Stimulated activated CD4-positive, alpha-beta T cell treated with anti-CD3 and anti-CD28 coated beads, Interleukin-12 subunit alpha, Interleukin-12 subunit beta, amount 100 ng/mL, for 48 hours (primary cell): Measurements from ENCODE around the gene METRN.

ENCODE experiments used
- DNase-seq, 3 donors: peaks; one replicate each; pipeline ENCODE4 v3.0.0-alpha.2; 2020; ENCODE audit warnings: low read depth in 2 of 3, low spot score in 1 of 3

METRN gene

GRCh38 chr16:708959-709358 is 6.0 kb upstream of the METRN start:
- DNase-seq = no peak

GRCh38 chr16:709566-710499 is 5.1 kb upstream of the METRN start:
- no peak for DNase-seq

- no peak for DNase-seq
These were observed 4.3 kb upstream of the METRN start for GRCh38 chr16:710500-711075.

- no peak for DNase-seq
These were observed 3.8 kb upstream of the METRN start for GRCh38 chr16:711084-711483.

GRCh38 chr16:711548-712320 is 3.2 kb upstream of the METRN start:
- DNase-seq = peak; percentile 47 to 75 (median 70)

GRCh38 chr16:712740-713250 is 2.1 kb upstream of the METRN start:
- peak; percentile 55 to 64 (median 61) for DNase-seq

GRCh38 chr16:714079-714478 is 839 bp upstream of the METRN start:
- no peak for DNase-seq

- DNase-seq = no peak
These were observed 720 bp downstream of the METRN start for GRCh38 chr16:715477-716199.

GRCh38 chr16:716200-716568 is 1.3 kb downstream of the METRN start:
- no peak for DNase-seq

- DNase-seq = no peak
These were observed 1.9 kb downstream of the METRN start for GRCh38 chr16:716768-717325.

GRCh38 chr16:717450-718245 is 2.7 kb downstream of the METRN start:
- DNase-seq = no peak

- DNase-seq = no peak
These were observed 3.5 kb downstream of the METRN start for GRCh38 chr16:718389-718788.

GRCh38 chr16:718922-719321 is 4.0 kb downstream of the METRN start:
- no peak for DNase-seq

GRCh38 chr16:719815-720446 is 5.0 kb downstream of the METRN start:
- DNase-seq = no peak

GRCh38 chr16:720447-720989 is 5.6 kb downstream of the METRN start:
- peak in 1 of 3 donors; percentile 28 for DNase-seq

- peak; percentile 50 to 74 (median 52) for DNase-seq
These were observed 6.3 kb downstream of the METRN start, which contains the start of gene ANTKMT for GRCh38 chr16:720990-721764. Gene ANTKMT (plus strand): TSS chr16:721146. CDS start chr16:721275, 129 bp downstream.

- DNase-seq = no peak
These were observed 7.0 kb downstream of the METRN start for GRCh38 chr16:721765-722540.
